Gastroesophageal sphincter (tissue), 4 donors: ENCODE measurements around the gene ATP2C2. TPM values are rescaled to one million over a fixed set of nuclear protein-coding genes. Genes with fewer than 3 reads are reported as not detected.

ENCODE experiments used
- ATAC-seq: fragments of 150-250 bp; one replicate; pipeline ENCODE4 v1.9.1; 2016; ENCODE audit warnings: mild to moderate bottlenecking, moderate library complexity
- H3K27ac ChIP-seq, 4 donors: fragments of 200-600 bp; sonication (generic) in 3 of 4; 1 replicate in 3 of 4; 2 replicates in 1 of 4; pipeline ENCODE4 v1.5.1; 2016 to 2019
- H3K27me3 ChIP-seq: fragments of 200-600 bp; sonication (generic); one replicate; pipeline ENCODE4 v1.5.1; 2019
- H3K36me3 ChIP-seq, 2 donors: fragments of 200-600 bp; sonication (generic); one replicate each; pipeline ENCODE4 v1.5.1; 2019; ENCODE audit warnings: control low read depth in 1 of 2
- H3K4me1 ChIP-seq, 3 donors: fragments of 200-600 bp; sonication (generic); 1 replicate in 2 of 3; 2 replicates in 1 of 3; pipeline ENCODE4 v1.5.1; 2016 to 2019; ENCODE audit warnings: control low read depth in 2 of 3
- H3K4me3 ChIP-seq, 2 donors: fragments of 200-600 bp; sonication (generic); one replicate each; pipeline ENCODE4 v1.5.1; 2019; ENCODE audit warnings: mild to moderate bottlenecking in 1 of 2, moderate library complexity in 1 of 2
- H3K9me3 ChIP-seq, 3 donors: fragments of 200-600 bp; sonication (generic); one replicate each; pipeline ENCODE4 v1.5.1; 2017 to 2019; ENCODE audit warnings: control low read depth in 2 of 3
- EP300 ChIP-seq: sonication (generic); formaldehyde crosslinking; IDR thresholded peaks from one replicate; pipeline ENCODE4 v1.6.1; 2017; ENCODE audit warnings: antibody characterized with exemption, mild to moderate bottlenecking
- POLR2A ChIP-seq, 2 donors: fragments of 450-650 bp; IDR thresholded peaks; one replicate each; pipeline ENCODE4 v1.6.1; 2017; ENCODE audit warnings: antibody characterized with exemption in 2 of 2, mild to moderate bottlenecking in 2 of 2, moderate library complexity in 1 of 2
- POLR2AphosphoS5 ChIP-seq: sonication (generic); formaldehyde crosslinking; IDR thresholded peaks from one replicate; pipeline ENCODE4 v1.6.1; 2017; ENCODE audit warnings: antibody characterized with exemption
- WGBS, 2 donors: methylation state at CpG; one replicate each; pipeline ENCODE4 v1.1.5; 2018; ENCODE audit warnings: low coverage in 1 of 2; 5-methylcytosine and 5-hydroxymethylcytosine counted together
- total RNA-seq, 4 donors: library from RNA; depleted of rRNA; stranded (reverse); fragments of >200 nt; gene quantifications; one replicate each; pipeline ENCODE4 v1.1.0, GENCODE V29; 2016
- TF ChIP-seq, protein P1 (sequence below), 4 experiments: fragments of 200-600 bp in 2 of 4; fragments of 450-650 bp in 2 of 4; sonication (generic) in 1 of 4; IDR thresholded peaks; one replicate each; pipeline ENCODE4 v1.5.1; 2017 to 2019; ENCODE audit warnings: antibody characterized with exemption in 4 of 4, mild to moderate bottlenecking in 2 of 4, moderate library complexity in 2 of 4

ATP2C2 gene
- total RNA-seq, 4 donors from 2014 or later: 0.13 to 1.3 (median 0.31) TPM; not detected in 1

DNA sequence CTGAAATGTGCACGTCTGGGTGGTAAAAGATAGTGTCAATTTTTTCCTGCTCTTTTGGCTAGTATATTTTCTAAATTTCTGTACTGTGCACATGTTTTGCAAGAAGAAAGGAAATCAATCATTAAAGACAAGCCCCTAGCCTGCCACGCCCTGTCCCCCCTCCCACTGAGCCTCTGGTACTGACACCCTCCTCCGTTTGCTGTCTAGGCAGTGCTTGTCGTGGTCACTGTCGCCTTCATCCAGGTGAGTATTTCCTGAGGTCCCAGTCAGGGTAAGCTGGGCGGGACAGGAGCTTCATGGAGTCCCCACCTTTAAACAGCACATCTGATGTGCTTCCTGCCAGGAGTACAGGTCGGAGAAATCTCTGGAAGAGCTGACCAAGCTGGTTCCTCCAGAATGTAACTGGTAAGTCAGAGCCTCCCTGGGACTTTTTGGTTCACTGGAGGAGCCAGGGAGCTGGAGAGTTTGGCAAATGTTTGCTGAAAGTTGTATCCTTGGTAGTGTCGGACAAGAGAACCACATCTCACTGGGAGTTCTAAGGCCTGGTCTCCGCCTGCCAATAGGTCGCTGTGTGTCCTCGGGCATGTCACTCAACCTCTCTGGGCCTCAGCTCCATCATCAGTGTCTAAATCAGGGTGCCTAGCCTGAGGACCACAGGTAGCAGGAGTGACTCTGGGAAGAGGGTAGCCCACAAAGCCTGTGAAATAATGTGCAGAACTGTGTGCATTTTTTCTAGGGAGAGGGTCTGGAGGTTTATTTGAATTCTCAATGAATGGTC is 42.2 kb downstream of the ATP2C2 start:
- no peak for ATAC-seq
- Histone ChIP-seq H3K36me3 (no peaks in the 10 kb centered on the region), H3K27me3 (peaks cover 39% of the 10 kb centered on the region), H3K4me1 (no peaks in the 10 kb centered on the region), H3K27ac (no peak overlapping the region), H3K9me3 (no peaks in the 10 kb centered on the region), H3K4me3 (no peak overlapping the region)
- 62 to 74% methylated on average over 3 to 4 of the region's 11 CpGs for WGBS, 2 donors
- TF ChIP-seq, protein P1, sequence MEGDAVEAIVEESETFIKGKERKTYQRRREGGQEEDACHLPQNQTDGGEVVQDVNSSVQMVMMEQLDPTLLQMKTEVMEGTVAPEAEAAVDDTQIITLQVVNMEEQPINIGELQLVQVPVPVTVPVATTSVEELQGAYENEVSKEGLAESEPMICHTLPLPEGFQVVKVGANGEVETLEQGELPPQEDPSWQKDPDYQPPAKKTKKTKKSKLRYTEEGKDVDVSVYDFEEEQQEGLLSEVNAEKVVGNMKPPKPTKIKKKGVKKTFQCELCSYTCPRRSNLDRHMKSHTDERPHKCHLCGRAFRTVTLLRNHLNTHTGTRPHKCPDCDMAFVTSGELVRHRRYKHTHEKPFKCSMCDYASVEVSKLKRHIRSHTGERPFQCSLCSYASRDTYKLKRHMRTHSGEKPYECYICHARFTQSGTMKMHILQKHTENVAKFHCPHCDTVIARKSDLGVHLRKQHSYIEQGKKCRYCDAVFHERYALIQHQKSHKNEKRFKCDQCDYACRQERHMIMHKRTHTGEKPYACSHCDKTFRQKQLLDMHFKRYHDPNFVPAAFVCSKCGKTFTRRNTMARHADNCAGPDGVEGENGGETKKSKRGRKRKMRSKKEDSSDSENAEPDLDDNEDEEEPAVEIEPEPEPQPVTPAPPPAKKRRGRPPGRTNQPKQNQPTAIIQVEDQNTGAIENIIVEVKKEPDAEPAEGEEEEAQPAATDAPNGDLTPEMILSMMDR (IDR thresholded peaks at IDR 0.05): no peak
- TF ChIP-seq POLR2AphosphoS5 (no peak), POLR2A (IDR thresholded peaks at IDR 0.05) (no peak), EP300 (no peak)

DNA sequence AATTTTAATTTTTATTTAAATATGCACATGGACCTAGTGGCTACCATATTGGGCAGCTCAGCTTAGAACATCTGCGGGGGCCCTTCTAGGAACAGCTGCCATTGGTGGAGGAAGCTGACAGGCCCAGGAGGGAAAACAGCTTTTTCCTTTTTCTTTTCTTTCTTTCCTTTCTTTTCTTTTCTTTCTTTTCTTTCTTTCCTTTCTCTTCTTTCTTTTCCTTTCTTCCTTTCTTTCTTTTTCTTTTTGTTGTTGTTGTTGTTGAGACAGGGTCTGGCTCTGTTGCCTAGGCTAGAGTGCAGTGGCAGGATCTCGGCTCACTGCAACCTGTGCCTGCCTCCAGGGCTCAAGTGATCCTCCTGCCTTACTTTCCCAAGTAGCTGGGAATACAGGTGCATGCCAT is 43.4 kb downstream of the ATP2C2 start:
- TF ChIP-seq POLR2AphosphoS5 (no peak), EP300 (no peak), POLR2A (IDR thresholded peaks at IDR 0.05) (no peak)
- TF ChIP-seq, protein P1 (IDR thresholded peaks at IDR 0.05): no peak
- H3K4me1 ChIP-seq: no peaks in the 10 kb centered on the region
- WGBS, 2 donors: 90% methylated on average over 2 of the region's 2 CpGs; no CpG with 5 or more reads in 1 of the 2 donors
- peaks cover 34% of the 10 kb centered on the region for H3K27me3 ChIP-seq
- H3K36me3 ChIP-seq: no peaks in the 10 kb centered on the region
- H3K27ac ChIP-seq: no peak overlapping the region
- H3K4me3 ChIP-seq: no peak overlapping the region
- no peak for ATAC-seq
- H3K9me3 ChIP-seq: no peaks in the 10 kb centered on the region

DNA sequence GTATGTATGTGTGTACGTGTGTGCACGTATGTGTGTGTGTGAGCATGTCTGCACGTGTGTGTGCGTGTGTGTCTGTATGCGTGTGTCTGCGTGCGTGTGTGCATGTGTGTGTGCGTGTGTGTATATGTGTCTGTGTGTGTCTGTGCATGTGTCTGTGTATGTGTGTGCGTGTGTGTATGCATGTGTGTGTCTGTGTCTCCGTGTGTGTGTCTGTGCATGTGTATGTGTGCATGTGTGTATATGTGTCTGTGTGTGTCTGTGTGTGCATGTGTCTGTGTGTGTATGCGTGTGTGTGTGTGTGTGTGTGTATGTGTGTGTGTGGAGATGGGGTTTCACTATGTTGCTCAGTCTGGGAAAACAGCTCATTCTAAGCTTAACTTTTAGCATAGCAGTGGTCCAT is 43.9 kb downstream of the ATP2C2 start:
- H3K36me3 ChIP-seq: no peaks in the 10 kb centered on the region
- 46 to 100% methylated on average over 1 to 8 of the region's 11 CpGs for WGBS, 2 donors
- TF ChIP-seq POLR2A (IDR thresholded peaks at IDR 0.05) (no peak), POLR2AphosphoS5 (no peak)
- TF ChIP-seq, protein P1 (IDR thresholded peaks at IDR 0.05): no peak
- H3K4me1 ChIP-seq: no peaks in the 10 kb centered on the region
- no peak overlapping the region for H3K4me3 ChIP-seq
- peaks cover 34% of the 10 kb centered on the region for H3K27me3 ChIP-seq
- no peak overlapping the region for H3K27ac ChIP-seq
- no peaks in the 10 kb centered on the region for H3K9me3 ChIP-seq
- ATAC-seq: no peak

DNA sequence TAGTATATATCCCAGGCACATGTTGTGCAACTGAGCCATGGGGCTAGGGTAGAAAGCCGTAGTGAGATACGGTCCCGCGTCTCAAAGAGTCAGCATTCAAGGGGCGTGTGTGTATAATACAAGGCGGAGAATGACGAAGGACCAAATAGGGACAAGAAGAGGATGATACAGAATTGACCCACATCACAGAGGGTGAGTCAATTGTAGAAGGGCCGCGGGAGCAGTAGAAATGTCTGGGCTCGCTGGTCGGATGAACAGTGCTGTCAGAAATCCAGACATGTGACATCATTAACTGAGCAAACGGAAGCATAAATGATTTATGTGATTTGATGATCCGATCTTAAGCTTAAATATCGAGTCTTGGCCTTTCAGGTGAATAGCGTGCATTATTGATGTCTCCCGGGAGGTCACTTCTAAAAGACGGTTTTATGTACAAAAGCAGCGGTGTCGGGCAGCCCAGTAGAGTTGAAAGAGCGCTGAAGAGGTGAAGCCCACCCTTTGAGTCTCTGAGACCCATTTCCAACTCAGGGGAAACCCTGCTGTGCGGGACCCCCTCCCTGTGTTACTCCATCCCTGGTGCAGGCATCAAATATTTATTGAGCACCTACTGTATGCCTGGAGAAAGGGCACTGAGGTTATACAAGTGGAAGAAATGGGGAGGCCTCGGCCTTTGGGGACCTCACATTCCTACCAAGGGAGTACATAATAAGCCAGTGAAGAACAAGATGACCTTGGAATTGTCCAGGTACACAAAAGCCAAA is 45.1 kb downstream of the ATP2C2 start:
- no peak for ATAC-seq
- Histone ChIP-seq H3K4me3 (no peak overlapping the region), H3K4me1 (no peaks in the 10 kb centered on the region), H3K27me3 (peaks cover 33% of the 10 kb centered on the region), H3K9me3 (no peaks in the 10 kb centered on the region), H3K27ac (no peak overlapping the region), H3K36me3 (no peaks in the 10 kb centered on the region)
- TF ChIP-seq POLR2AphosphoS5 (no peak), EP300 (no peak), POLR2A (IDR thresholded peaks at IDR 0.05) (no peak)
- TF ChIP-seq, protein P1 (IDR thresholded peaks at IDR 0.05): no peak
- WGBS, 2 donors: 86 to 91% methylated on average over 16 to 19 of the region's 22 CpGs
